ENCODE measurements around the gene TNIP3.

TNIP3 gene

GRCh38 chr4:121187206-121187605 is 23.1 kb upstream of the TNIP3 start:
- no peak overlapping the region for H3K27ac ChIP-seq

GRCh38 chr4:121185960-121186359 is 21.8 kb upstream of the TNIP3 start:
- TF ChIP-seq CTCF (IDR thresholded peaks at IDR 0.05) = no peak
- TF ChIP-seq ZFX (IDR thresholded peaks at IDR 0.05; ENCODE audit: borderline replicate concordance) = no peak
- no peak overlapping the region for H3K27ac ChIP-seq

More at GRCh38 chr4:121187206-121187605, 23.1 kb upstream of the TNIP3 start:
- no peak for TF ChIP-seq ZFX (IDR thresholded peaks at IDR 0.05; ENCODE audit: borderline replicate concordance)

GRCh38 chr4:121183989-121184388 is 19.9 kb upstream of the TNIP3 start:
- TF ChIP-seq ZFX (IDR thresholded peaks at IDR 0.05; ENCODE audit: borderline replicate concordance) (no peak), CTCF (IDR thresholded peaks at IDR 0.05) (no peak)
- H3K27ac ChIP-seq = no peak overlapping the region

GRCh38 chr4:121183361-121183760 is 19.2 kb upstream of the TNIP3 start:
- H3K27ac ChIP-seq = no peak overlapping the region
- TF ChIP-seq ZFX (IDR thresholded peaks at IDR 0.05; ENCODE audit: borderline replicate concordance) = no peak
- no peak for TF ChIP-seq CTCF (IDR thresholded peaks at IDR 0.05)

- H3K27ac ChIP-seq = no peak overlapping the region
- TF ChIP-seq CTCF (IDR thresholded peaks at IDR 0.05) (no peak), ZFX (IDR thresholded peaks at IDR 0.05; ENCODE audit: borderline replicate concordance) (no peak)
Measured at GRCh38 chr4:121182296-121182695, 18.2 kb upstream of the TNIP3 start.

GRCh38 chr4:121181493-121181892 is 17.4 kb upstream of the TNIP3 start:
- no peak overlapping the region for H3K27ac ChIP-seq
- TF ChIP-seq CTCF (IDR thresholded peaks at IDR 0.05) (no peak), ZFX (IDR thresholded peaks at IDR 0.05; ENCODE audit: borderline replicate concordance) (no peak)

- H3K27ac ChIP-seq = no peak overlapping the region
- TF ChIP-seq CTCF (IDR thresholded peaks at IDR 0.05) = no peak
- TF ChIP-seq ZFX (IDR thresholded peaks at IDR 0.05; ENCODE audit: borderline replicate concordance) = no peak
Measured at GRCh38 chr4:121180558-121180957, 16.4 kb upstream of the TNIP3 start.

Data from 22Rv1 (cell line).